Testis (tissue), 3 donors: ENCODE results near the gene KCTD10. TPM values are rescaled to one million over a fixed set of nuclear protein-coding genes. Genes with fewer than 3 reads are reported as not detected.

Experiments used
- DNase-seq: peaks from one replicate; pipeline ENCODE4 v3.0.0-alpha.2; 2019
- H3K27ac ChIP-seq, 2 donors: fragments of 200-600 bp; sonication (generic); one replicate each; pipeline ENCODE4 v1.5.1; 2019
- H3K27me3 ChIP-seq: fragments of 200-600 bp; sonication (generic); one replicate; pipeline ENCODE4 v1.5.1; 2019
- H3K36me3 ChIP-seq: fragments of 200-600 bp; sonication (generic); one replicate; pipeline ENCODE4 v1.5.1; 2017; ENCODE audit warnings: low read depth; ENCODE audit errors: missing control alignments
- H3K4me1 ChIP-seq: fragments of 200-600 bp; sonication (generic); one replicate; pipeline ENCODE4 v1.5.1; 2019
- H3K4me3 ChIP-seq, 2 donors: fragments of 200-600 bp; sonication (generic); one replicate each; pipeline ENCODE4 v1.5.1; 2017 to 2019
- H3K9me3 ChIP-seq: fragments of 200-600 bp; sonication (generic); one replicate; pipeline ENCODE4 v1.5.1; 2017
- POLR2A ChIP-seq: fragments of 450-650 bp; IDR thresholded peaks from one replicate; pipeline ENCODE4 v1.6.1; 2017; ENCODE audit warnings: antibody characterized with exemption, mild to moderate bottlenecking, moderate library complexity
- WGBS, 2 donors: methylation state at CpG; one replicate each; pipeline ENCODE4 v1.1.5; 2018; 5-methylcytosine and 5-hydroxymethylcytosine counted together
- intact Hi-C: fragments of 100-400 bp; cut with DNase I; formaldehyde crosslinking; loops from one replicate; pipeline ENCODE4 v1.15.1; 2023; ENCODE audit warnings: low total_unique reads
- polyA plus RNA-seq: library from polyadenylated mRNA; stranded (reverse); fragments of 350-450 nt; fragmentation: Illumina TruSeq; extraction: RNeasy Lipid Tissue Mini Kit (QIAGEN cat#74804); gene quantifications from one replicate; pipeline ENCODE4 v1.2.3, GENCODE V29; 2014; ENCODE audit warnings: low read depth, low replicate concordance; ENCODE audit not compliant: insufficient read depth
- total RNA-seq, 2 donors: library from RNA; depleted of rRNA; stranded (reverse); fragments of >200 nt; gene quantifications; one replicate each; pipeline ENCODE4 v1.2.3, GENCODE V29; 2016
- TF ChIP-seq, protein P1 (sequence below), 3 experiments: fragments of 450-650 bp in 2 of 3; fragments of 200-600 bp in 1 of 3; sonication (generic) in 1 of 3; IDR thresholded peaks; one replicate each; pipeline ENCODE4 v1.5.1; 2016 to 2019; ENCODE audit warnings: antibody characterized with exemption in 3 of 3, mild to moderate bottlenecking in 2 of 3, moderate library complexity in 1 of 3

The KCTD10 gene
- total and polyA plus RNA-seq, 3 donors from 2014 or later = 43.0 to 58.7 (median 43.6) TPM

DNA sequence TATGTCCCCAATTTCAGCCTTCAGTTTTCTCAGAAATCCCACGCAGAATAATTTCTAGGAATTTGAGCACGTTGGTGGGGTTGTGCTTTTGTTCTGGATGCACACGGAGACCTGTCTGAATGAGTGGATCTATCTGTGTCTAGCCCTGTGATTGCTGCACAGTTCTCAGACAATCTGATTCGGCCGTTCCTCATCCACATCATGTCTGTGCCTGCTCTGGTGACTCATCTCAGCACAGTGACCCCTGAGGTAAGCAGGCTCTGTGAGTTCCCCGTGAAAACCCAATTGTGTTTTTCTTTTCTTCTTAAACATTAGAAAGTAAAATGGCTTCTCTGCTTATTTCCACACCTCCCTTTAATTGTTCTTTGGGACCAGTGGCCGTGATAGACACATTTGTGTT lies 20.6 kb upstream of the KCTD10 start:
- Histone ChIP-seq H3K27me3 (no peaks in the 10 kb centered on the region), H3K4me1 (no peaks in the 10 kb centered on the region), H3K36me3 (no peaks in the 10 kb centered on the region), H3K27ac (no peak overlapping the region), H3K9me3 (no peaks in the 10 kb centered on the region), H3K4me3 (no peak overlapping the region)
- no peak for TF ChIP-seq POLR2A
- TF ChIP-seq, protein P1, sequence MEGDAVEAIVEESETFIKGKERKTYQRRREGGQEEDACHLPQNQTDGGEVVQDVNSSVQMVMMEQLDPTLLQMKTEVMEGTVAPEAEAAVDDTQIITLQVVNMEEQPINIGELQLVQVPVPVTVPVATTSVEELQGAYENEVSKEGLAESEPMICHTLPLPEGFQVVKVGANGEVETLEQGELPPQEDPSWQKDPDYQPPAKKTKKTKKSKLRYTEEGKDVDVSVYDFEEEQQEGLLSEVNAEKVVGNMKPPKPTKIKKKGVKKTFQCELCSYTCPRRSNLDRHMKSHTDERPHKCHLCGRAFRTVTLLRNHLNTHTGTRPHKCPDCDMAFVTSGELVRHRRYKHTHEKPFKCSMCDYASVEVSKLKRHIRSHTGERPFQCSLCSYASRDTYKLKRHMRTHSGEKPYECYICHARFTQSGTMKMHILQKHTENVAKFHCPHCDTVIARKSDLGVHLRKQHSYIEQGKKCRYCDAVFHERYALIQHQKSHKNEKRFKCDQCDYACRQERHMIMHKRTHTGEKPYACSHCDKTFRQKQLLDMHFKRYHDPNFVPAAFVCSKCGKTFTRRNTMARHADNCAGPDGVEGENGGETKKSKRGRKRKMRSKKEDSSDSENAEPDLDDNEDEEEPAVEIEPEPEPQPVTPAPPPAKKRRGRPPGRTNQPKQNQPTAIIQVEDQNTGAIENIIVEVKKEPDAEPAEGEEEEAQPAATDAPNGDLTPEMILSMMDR (IDR thresholded peaks at IDR 0.05) = no peak
- intact Hi-C loops = no loop called here
- no peak for DNase-seq
- 90 to 95% methylated on average over 7 of the region's 7 CpGs for WGBS, 2 donors

DNA sequence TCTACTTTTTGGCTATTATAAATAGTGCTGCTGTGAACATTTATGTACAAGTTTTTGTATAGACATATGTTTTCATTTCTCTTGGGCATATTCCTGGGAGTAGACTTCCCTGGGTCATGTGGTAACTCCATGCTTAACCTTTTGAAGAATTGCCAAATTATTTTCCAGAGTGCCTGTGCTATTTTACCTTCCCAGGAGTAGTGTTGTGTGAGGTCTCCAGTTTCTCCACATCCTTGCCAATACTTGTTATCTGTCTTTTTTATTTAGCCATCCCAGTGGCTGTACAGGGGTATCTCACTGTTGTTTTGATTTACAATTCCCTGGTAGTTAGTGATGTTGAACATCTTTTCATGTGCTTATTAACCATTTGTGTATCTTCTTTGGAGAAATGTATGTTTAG lies 19.2 kb upstream of the KCTD10 start:
- TF ChIP-seq POLR2A = no peak
- TF ChIP-seq, protein P1 (IDR thresholded peaks at IDR 0.05) = no peak
- Histone ChIP-seq H3K27me3 (no peaks in the 10 kb centered on the region), H3K27ac (no peak overlapping the region), H3K4me3 (no peak overlapping the region), H3K36me3 (no peaks in the 10 kb centered on the region), H3K4me1 (no peaks in the 10 kb centered on the region), H3K9me3 (no peaks in the 10 kb centered on the region)
- no peak for DNase-seq
- intact Hi-C loops = no loop called here

DNA sequence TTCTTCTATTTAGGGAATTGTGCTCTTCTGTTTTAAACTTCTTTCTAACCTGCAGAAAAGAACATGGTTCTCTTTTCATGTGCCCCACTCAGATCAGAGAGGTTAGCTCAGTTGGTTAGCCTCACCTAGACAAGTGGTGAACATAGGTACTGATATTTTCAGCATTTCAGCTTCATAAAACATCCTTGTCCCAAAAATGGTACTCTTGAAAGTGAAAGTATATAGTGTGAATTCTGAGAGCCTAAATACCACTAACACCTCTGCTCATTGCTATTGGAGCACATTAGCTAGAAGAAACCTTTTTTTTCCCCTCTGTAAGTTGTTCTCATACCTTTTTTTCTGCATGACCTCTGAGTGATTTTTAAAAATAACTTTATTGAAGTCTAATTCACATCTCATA lies 17.9 kb upstream of the KCTD10 start:
- H3K4me3 ChIP-seq = no peak overlapping the region
- H3K27me3 ChIP-seq = no peaks in the 10 kb centered on the region
- no peaks in the 10 kb centered on the region for H3K4me1 ChIP-seq
- no peaks in the 10 kb centered on the region for H3K36me3 ChIP-seq
- no peak overlapping the region for H3K27ac ChIP-seq
- TF ChIP-seq, protein P1 (IDR thresholded peaks at IDR 0.05) = no peak
- no peak for TF ChIP-seq POLR2A
- DNase-seq = no peak
- no peaks in the 10 kb centered on the region for H3K9me3 ChIP-seq
- intact Hi-C loops = no loop called here

DNA sequence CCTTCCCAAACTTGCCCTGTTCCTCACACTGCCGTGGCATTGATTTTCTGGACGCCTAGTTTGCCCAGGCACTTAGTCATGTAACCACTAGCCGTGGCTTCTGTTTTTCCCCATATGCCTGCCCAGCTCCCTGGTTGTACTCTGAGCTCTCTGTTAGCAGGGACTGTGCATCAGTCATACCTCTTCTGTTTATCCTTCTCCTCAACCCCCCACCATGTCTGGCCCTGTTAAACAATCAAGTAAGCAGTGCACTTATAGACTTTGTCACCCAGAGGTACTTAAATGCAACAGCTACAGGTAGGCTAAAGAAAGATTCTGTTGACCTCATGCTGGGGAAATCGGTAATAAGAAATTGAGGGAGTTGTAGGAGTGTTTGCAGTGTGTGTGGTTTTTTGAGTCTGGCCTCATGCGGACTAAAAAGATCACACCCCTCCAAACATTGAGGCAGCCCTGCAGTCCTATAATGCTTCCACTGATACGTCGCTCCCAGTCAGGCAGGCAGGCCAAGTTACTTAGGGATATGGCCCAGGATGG lies 17.3 kb upstream of the KCTD10 start:
- H3K4me3 ChIP-seq = no peak overlapping the region
- H3K9me3 ChIP-seq = no peaks in the 10 kb centered on the region
- H3K27me3 ChIP-seq = no peaks in the 10 kb centered on the region
- intact Hi-C loops = no loop called here
- no peak for DNase-seq
- H3K36me3 ChIP-seq = no peaks in the 10 kb centered on the region
- no peaks in the 10 kb centered on the region for H3K4me1 ChIP-seq
- TF ChIP-seq, protein P1 (IDR thresholded peaks at IDR 0.05) = no peak
- no peak for TF ChIP-seq POLR2A
- 96 to 98% methylated on average over 7 of the region's 7 CpGs for whole genome bisulfite sequencing, 2 donors
- H3K27ac ChIP-seq = no peak overlapping the region

DNA sequence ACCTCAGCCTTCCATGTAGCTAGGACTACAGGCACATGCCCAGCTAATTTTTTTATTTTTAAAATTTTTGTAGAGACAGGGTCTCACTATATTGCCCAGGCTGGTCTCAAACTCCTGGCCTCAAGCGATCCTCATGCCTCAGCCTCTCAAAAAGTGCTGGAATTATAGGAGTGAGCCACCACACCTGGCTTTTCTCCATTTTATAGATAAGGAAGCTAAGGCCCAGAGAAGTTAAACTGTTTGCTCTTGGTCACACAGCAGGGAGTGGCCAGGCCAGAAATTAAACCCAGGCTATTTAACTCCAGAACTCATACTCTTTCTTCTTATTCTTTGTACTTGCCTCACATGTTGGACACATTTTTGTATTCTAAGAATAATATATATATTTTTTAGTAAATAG lies 16.8 kb upstream of the KCTD10 start:
- Histone ChIP-seq H3K4me1 (no peaks in the 10 kb centered on the region), H3K4me3 (no peak overlapping the region), H3K27me3 (no peaks in the 10 kb centered on the region), H3K36me3 (no peaks in the 10 kb centered on the region), H3K9me3 (no peaks in the 10 kb centered on the region), H3K27ac (no peak overlapping the region)
- no peak for TF ChIP-seq POLR2A
- TF ChIP-seq, protein P1 (IDR thresholded peaks at IDR 0.05) = no peak
- DNase-seq = no peak
- WGBS, 2 donors = 96 to 100% methylated on average over 1 of the region's 1 CpG
- intact Hi-C loops = no loop called here
